Embryonic facial prominence (tissue), 1 donor: ENCODE results near the gene FUOM.

Source experiments
- DNase-seq: peaks from one replicate; pipeline ENCODE4 v3.0.0-alpha.2; 2016; ENCODE audit errors: extremely low spot score

FUOM gene

GRCh38 chr10:133366751-133367150 is 8.9 kb upstream of the FUOM start:
- no peak for DNase-seq

- DNase-seq = no peak
Observed at GRCh38 chr10:133366130-133366478, 8.3 kb upstream of the FUOM start.

- DNase-seq = no peak
Observed at GRCh38 chr10:133365461-133366129, 7.8 kb upstream of the FUOM start.

- DNase-seq = no peak
Observed at GRCh38 chr10:133364645-133365431, 7.0 kb upstream of the FUOM start.

GRCh38 chr10:133362846-133363245 is 5.0 kb upstream of the FUOM start:
- DNase-seq = no peak

- no peak for DNase-seq
Observed at GRCh38 chr10:133361773-133362441, 4.1 kb upstream of the FUOM start.

- no peak for DNase-seq
Observed at GRCh38 chr10:133361227-133361626, 3.4 kb upstream of the FUOM start.

GRCh38 chr10:133359972-133360610 is 2.3 kb upstream of the FUOM start:
- DNase-seq = no peak

- DNase-seq = no peak
Observed at GRCh38 chr10:133359554-133359971, 1.7 kb upstream of the FUOM start.

GRCh38 chr10:133358925-133359310 is 1.1 kb upstream of the FUOM start:
- DNase-seq = no peak

GRCh38 chr10:133358162-133358924 is 524 bp upstream of the FUOM start:
- no peak for DNase-seq

GRCh38 chr10:133356549-133357284 is 1.1 kb downstream of the FUOM start:
- DNase-seq = no peak

- DNase-seq = no peak
Observed at GRCh38 chr10:133355991-133356390, 1.8 kb downstream of the FUOM start.

GRCh38 chr10:133355266-133355665 is 2.6 kb downstream of the FUOM start:
- no peak for DNase-seq

GRCh38 chr10:133354672-133355240 is 3.1 kb downstream of the FUOM start:
- no peak for DNase-seq

- no peak for DNase-seq
Observed at GRCh38 chr10:133353988-133354605, 3.7 kb downstream of the FUOM start.

- no peak for DNase-seq
Observed at GRCh38 chr10:133353202-133353959, 4.4 kb downstream of the FUOM start.

GRCh38 chr10:133351408-133352318 is 6.2 kb downstream of the FUOM start:
- DNase-seq = no peak
